ENCODE results near the gene CDH7.
A peak's percentile ranks its signal among the peaks of the same experiment; 100 is the strongest.

CDH7 gene

DNA sequence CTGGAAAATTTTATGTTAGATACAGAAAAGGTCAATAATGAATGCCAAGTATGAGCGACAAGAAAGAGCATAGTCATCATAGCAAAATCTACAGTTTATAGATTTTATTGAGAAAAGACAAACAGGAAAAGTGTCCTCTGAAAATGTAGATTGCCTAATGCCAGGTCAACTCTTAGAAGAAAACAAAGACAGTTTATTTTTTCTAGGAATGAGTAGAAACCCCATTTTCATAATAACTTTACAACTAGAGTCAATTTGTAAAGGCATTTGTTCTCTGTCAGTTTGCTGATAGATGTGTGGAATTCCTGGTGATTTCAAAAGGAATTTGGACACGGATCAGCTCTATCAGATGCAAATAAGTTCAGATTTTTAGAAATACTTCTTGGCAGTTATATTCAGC is 16.6 kb downstream of the CDH7 start:
- POLR2A ChIA-PET: no interaction called here
- no peak for DNase-seq (ENCODE audit: extremely low spot score)
- CTCF ChIA-PET: no interaction called here
- TF ChIP-seq NFRKB (IDR thresholded peaks at IDR 0.05) (no peak), HDGF (IDR thresholded peaks at IDR 0.05; ENCODE audit: borderline replicate concordance) (no peak), FOXM1 (IDR thresholded peaks at IDR 0.05; ENCODE audit: borderline replicate concordance) (no peak), ZNF384 (IDR thresholded peaks at IDR 0.05) (no peak), PKNOX1 (IDR thresholded peaks at IDR 0.05) (no peak), FOXK2 (IDR thresholded peaks at IDR 0.05) (no peak), SP1 (IDR thresholded peaks at IDR 0.05) (no peak), FOXA1 (IDR thresholded peaks at IDR 0.05) (no peak), CTBP1 (IDR thresholded peaks at IDR 0.05; ENCODE audit: borderline replicate concordance) (no peak), BHLHE40 (IDR thresholded peaks at IDR 0.05; ENCODE audit: borderline replicate concordance) (no peak), L3MBTL2 (conservative IDR thresholded peaks at IDR 0.05) (no peak), LEF1 (IDR thresholded peaks at IDR 0.05; ENCODE audit: borderline replicate concordance) (no peak), SUZ12 (IDR thresholded peaks at IDR 0.05) (no peak)

DNA sequence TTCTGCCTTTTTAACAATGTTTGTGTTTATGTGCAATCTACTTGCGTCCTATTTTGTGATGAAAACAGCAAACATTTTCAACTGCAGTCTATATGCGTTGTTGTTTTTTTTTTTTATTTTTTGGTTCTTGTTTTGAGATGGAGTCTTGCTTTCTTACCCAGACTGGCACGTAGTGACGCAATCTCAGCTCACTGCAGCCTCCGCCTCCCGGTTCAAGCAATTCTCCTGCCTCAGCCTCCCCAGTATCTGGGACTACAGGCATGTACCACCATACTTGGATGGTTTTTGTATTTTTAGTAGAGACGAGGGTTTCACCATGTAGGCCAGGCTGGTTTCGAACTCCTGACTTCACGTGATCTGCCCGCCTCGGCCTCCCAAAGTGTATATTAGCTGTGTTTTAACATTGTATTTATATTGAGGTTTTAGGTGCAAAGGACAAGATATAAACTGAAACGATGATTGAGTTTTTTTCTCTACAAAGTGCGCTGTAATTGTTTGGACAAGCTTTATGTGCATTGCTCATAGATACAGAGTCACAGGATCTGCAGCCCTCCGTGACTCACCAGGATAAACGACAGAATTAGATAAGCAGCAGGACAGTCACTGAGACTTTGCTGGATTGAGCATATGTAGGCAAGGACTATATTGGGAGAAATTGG is 17.4 kb downstream of the CDH7 start:
- POLR2A ChIA-PET: no interaction called here
- no peak for TF ChIP-seq LEF1 (IDR thresholded peaks at IDR 0.05; ENCODE audit: borderline replicate concordance)
- no peak for TF ChIP-seq HDGF (IDR thresholded peaks at IDR 0.05; ENCODE audit: borderline replicate concordance)
- TF ChIP-seq FOXA1 (IDR thresholded peaks at IDR 0.05): no peak
- no peak for TF ChIP-seq L3MBTL2 (conservative IDR thresholded peaks at IDR 0.05)
- no peak for TF ChIP-seq NFRKB (IDR thresholded peaks at IDR 0.05)
- CTCF ChIA-PET: interaction anchor here (0.9 kb wide), 1 partner anchor 9 kb away, joined by 3 read pairs; no protein-coding TSS in a partner anchor
- no peak for DNase-seq (ENCODE audit: extremely low spot score)

- POLR2A ChIA-PET: no interaction called here
- CTCF ChIA-PET: no interaction called here
- no peak for TF ChIP-seq FOXK2 (IDR thresholded peaks at IDR 0.05)
- no peak for DNase-seq (ENCODE audit: extremely low spot score)
Observed at GRCh38 chr18:65769652-65770051, 18.8 kb downstream of the CDH7 start.

DNA sequence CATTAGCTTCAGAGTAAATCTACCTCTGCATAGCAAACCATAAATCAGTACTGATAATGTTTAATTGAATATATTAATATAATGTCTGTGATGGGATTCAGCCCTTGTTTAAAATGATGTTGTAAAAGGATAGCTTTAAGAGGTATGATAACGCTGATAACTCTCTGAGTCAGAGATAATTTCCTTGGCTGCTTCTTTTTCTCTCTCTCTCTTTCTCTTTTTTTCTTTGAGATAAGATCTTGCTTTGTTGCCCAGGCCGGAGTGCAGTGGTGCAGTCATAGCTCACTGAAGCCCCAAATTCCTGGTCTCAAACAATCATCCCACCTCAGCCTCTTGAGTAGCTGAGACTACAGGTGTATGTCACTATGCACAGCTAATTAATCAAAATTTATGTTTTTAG is 35.7 kb downstream of the CDH7 start:
- no peak for DNase-seq (ENCODE audit: extremely low spot score)
- no peak for TF ChIP-seq SUZ12 (IDR thresholded peaks at IDR 0.05)
- CTCF ChIA-PET: no interaction called here
- POLR2A ChIA-PET: no interaction called here

DNA sequence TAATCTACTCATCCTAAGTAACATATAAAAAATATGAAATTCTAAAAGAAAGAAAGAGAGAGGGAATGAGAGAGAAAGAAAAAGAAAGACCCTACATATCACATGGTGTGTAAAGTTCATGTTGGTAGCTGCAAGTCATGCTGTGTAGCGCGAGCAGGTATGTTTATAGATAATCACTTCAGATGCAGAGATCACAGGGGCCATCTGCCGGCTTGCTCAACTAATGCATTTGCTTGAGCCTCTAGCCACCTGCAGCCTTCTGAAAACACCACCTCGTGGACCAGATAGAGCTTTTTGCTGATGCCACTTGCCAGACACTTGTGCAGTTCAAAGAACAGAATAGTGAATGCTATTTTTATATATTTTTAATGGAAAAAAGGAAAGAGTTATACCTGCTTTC is 37.6 kb downstream of the CDH7 start:
- TF ChIP-seq SUZ12 (IDR thresholded peaks at IDR 0.05): no peak
- TF ChIP-seq LEF1 (IDR thresholded peaks at IDR 0.05; ENCODE audit: borderline replicate concordance): no peak
- no peak for TF ChIP-seq FOXM1 (IDR thresholded peaks at IDR 0.05; ENCODE audit: borderline replicate concordance)
- TF ChIP-seq ARNT (IDR thresholded peaks at IDR 0.05): no peak
- no peak for TF ChIP-seq FOXA1 (IDR thresholded peaks at IDR 0.05)
- no peak for TF ChIP-seq CTBP1 (IDR thresholded peaks at IDR 0.05; ENCODE audit: borderline replicate concordance)
- no peak for TF ChIP-seq L3MBTL2 (conservative IDR thresholded peaks at IDR 0.05)
- no peak for TF ChIP-seq NFRKB (IDR thresholded peaks at IDR 0.05)
- ChIA-PET POLR2A (interaction anchor here (1.2 kb wide), 1 partner anchor 38 kb away, joined by 3 read pairs; no protein-coding TSS in a partner anchor), CTCF (interaction anchor here (0.6 to 2.3 kb wide), 5 partner anchors 16 to 862 kb away, joined by 3 to 10 read pairs (median 3); no protein-coding TSS in a partner anchor)
- DNase-seq (ENCODE audit: extremely low spot score): peak; percentile 4

- ChIA-PET POLR2A (no interaction called here), CTCF (no interaction called here)
- TF ChIP-seq ZNF384 (IDR thresholded peaks at IDR 0.05) (no peak), FOXM1 (IDR thresholded peaks at IDR 0.05; ENCODE audit: borderline replicate concordance) (no peak), HDGF (IDR thresholded peaks at IDR 0.05; ENCODE audit: borderline replicate concordance) (no peak), LEF1 (IDR thresholded peaks at IDR 0.05; ENCODE audit: borderline replicate concordance) (no peak), NFRKB (IDR thresholded peaks at IDR 0.05) (no peak), CTBP1 (IDR thresholded peaks at IDR 0.05; ENCODE audit: borderline replicate concordance) (no peak), FOXA1 (IDR thresholded peaks at IDR 0.05) (no peak), PKNOX1 (IDR thresholded peaks at IDR 0.05) (no peak)
- no peak for DNase-seq (ENCODE audit: extremely low spot score)
Observed at GRCh38 chr18:65790604-65791003, 39.8 kb downstream of the CDH7 start.

DNA sequence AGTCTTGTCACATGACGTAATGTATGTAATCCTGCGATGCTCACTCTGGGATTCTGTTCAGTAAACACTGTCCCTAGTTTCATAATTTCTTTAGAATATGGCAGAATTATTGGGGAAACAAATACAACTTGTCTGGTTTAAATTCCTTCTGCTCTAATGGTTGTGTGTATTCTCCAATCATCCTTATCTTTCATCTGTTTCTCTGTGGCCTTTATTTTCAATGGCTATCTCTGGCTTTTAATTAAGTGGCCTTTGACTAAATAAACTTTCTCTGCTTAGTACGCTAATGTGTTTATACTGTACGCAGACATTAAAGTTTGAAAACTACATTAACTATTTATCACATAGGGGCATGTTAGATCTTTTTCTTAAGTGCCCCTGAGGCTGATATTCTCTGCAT is 40.9 kb downstream of the CDH7 start:
- ChIA-PET CTCF (no interaction called here), POLR2A (no interaction called here)
- TF ChIP-seq NFRKB (IDR thresholded peaks at IDR 0.05) (no peak), ZNF384 (IDR thresholded peaks at IDR 0.05) (no peak), FOXM1 (IDR thresholded peaks at IDR 0.05; ENCODE audit: borderline replicate concordance) (no peak), TARDBP (IDR thresholded peaks at IDR 0.05) (no peak), FOXA1 (IDR thresholded peaks at IDR 0.05) (no peak), L3MBTL2 (conservative IDR thresholded peaks at IDR 0.05) (no peak), PKNOX1 (IDR thresholded peaks at IDR 0.05) (no peak), FOXK2 (IDR thresholded peaks at IDR 0.05) (no peak), ARNT (IDR thresholded peaks at IDR 0.05) (no peak), ELF4 (IDR thresholded peaks at IDR 0.05) (no peak)
- no peak for DNase-seq (ENCODE audit: extremely low spot score)

Measured in HEK293T (cell line).